Bone marrow (tissue), 2 donors: ENCODE data around the gene SLC4A7.
"Not testable (repeated sequence)": the region's sequence is repeated elsewhere in the genome, so short reads cannot be mapped to it uniquely, and the experiment has no call there.

Source experiments
- DNase-seq, 2 donors: peaks; one replicate each; lab custom pipeline; 2025; lab: John Stamatoyannopoulos, UW

SLC4A7 gene

GRCh38 chr3:27487383-27487782 is 3.2 kb upstream of the SLC4A7 start:
- DNase-seq = no peak

- no peak for DNase-seq
Measured at GRCh38 chr3:27486336-27486735, 2.2 kb upstream of the SLC4A7 start.

GRCh38 chr3:27485866-27486265 is 1.7 kb upstream of the SLC4A7 start:
- no peak for DNase-seq

GRCh38 chr3:27483117-27484014 is 818 bp downstream of the SLC4A7 start:
- peak in 1 of 2 donors; percentile 22 for DNase-seq

GRCh38 chr3:27479806-27480543 is 4.2 kb downstream of the SLC4A7 start:
- peak in 1 of 2 donors; percentile 39 for DNase-seq

GRCh38 chr3:27471923-27472550 is 12.1 kb downstream of the SLC4A7 start:
- no peak for DNase-seq

GRCh38 chr3:27468283-27468886 is 15.8 kb downstream of the SLC4A7 start:
- no peak for DNase-seq

GRCh38 chr3:27467545-27467944 is 16.6 kb downstream of the SLC4A7 start:
- DNase-seq = peak in 1 of 2 donors; percentile 22

GRCh38 chr3:27464646-27465045 is 19.5 kb downstream of the SLC4A7 start:
- DNase-seq = no peak

- no peak for DNase-seq
Measured at GRCh38 chr3:27462228-27462627, 22.0 kb downstream of the SLC4A7 start.

GRCh38 chr3:27458929-27459328 is 25.3 kb downstream of the SLC4A7 start:
- no peak for DNase-seq

GRCh38 chr3:27456554-27456953 is 27.6 kb downstream of the SLC4A7 start:
- DNase-seq = no peak

- no peak for DNase-seq
Measured at GRCh38 chr3:27454914-27455313, 29.3 kb downstream of the SLC4A7 start.

GRCh38 chr3:27454461-27454860 is 29.7 kb downstream of the SLC4A7 start:
- DNase-seq = no peak

GRCh38 chr3:27452368-27453090 is 31.7 kb downstream of the SLC4A7 start:
- no peak for DNase-seq

GRCh38 chr3:27451842-27452241 is 32.3 kb downstream of the SLC4A7 start:
- no peak for DNase-seq

- no peak for DNase-seq
Measured at GRCh38 chr3:27451251-27451650, 32.9 kb downstream of the SLC4A7 start.

- no peak for DNase-seq
Measured at GRCh38 chr3:27449530-27450150, 34.5 kb downstream of the SLC4A7 start.

- DNase-seq = not testable (repeated sequence)
Measured at GRCh38 chr3:27442995-27443394, 41.2 kb downstream of the SLC4A7 start.

GRCh38 chr3:27438352-27438751 is 45.8 kb downstream of the SLC4A7 start:
- DNase-seq = not testable (repeated sequence)

- no peak for DNase-seq
Measured at GRCh38 chr3:27431116-27431515, 53.1 kb downstream of the SLC4A7 start.
